ENCODE data around the gene PDE2A.
A peak's percentile ranks its signal among the peaks of the same experiment; 100 is the strongest.

Gene PDE2A

DNA sequence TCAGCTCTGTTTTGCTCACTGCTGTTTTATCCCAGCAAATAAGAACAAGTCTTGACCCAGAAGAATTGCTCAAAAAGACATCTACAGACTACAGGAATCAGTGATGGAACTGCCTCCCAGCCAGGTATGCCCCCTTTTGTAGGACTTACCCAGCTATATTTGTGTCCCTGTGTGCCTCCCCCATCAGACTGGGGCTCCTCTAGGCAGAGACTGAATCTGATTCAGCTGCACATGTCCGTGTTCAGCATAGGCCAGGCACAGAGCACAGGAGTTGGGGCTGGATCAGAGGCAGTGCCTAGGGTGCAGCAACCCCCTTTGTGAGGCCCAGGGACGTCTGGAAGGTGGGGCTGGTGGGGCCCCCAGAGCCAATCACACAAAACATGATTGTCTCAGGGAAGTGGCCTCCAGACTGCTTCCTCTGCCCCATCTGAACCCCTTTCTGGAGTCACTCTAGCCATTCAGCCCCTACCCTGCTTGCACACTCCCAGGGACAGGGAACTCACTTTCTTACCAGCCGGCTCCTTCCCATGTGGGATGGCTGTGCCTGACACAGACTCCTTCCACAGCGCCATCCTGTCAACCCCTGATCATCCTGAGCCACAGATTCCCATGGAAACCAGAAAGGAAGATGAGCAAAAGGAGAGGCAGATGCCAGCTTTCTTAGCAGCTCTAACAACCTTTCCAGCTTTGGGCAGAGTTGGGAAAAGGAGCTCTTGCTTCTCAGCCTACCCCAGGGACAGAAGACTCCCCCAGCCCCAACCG is 24.8 kb downstream of the PDE2A start:
- Histone ChIP-seq H3K9me3 (ENCODE audit: control insufficient read depth, insufficient read depth, low read length) (no peaks in the 10 kb centered on the region), H3K36me3 (ENCODE audit: insufficient read depth, low read length) (no peaks in the 10 kb centered on the region), H3K9ac (ENCODE audit: low read depth, low read length) (no peak overlapping the region), H3K4me1 (ENCODE audit: insufficient read depth, low read length) (no peaks in the 10 kb centered on the region; the same call in 1 of the 2 replicates)

DNA sequence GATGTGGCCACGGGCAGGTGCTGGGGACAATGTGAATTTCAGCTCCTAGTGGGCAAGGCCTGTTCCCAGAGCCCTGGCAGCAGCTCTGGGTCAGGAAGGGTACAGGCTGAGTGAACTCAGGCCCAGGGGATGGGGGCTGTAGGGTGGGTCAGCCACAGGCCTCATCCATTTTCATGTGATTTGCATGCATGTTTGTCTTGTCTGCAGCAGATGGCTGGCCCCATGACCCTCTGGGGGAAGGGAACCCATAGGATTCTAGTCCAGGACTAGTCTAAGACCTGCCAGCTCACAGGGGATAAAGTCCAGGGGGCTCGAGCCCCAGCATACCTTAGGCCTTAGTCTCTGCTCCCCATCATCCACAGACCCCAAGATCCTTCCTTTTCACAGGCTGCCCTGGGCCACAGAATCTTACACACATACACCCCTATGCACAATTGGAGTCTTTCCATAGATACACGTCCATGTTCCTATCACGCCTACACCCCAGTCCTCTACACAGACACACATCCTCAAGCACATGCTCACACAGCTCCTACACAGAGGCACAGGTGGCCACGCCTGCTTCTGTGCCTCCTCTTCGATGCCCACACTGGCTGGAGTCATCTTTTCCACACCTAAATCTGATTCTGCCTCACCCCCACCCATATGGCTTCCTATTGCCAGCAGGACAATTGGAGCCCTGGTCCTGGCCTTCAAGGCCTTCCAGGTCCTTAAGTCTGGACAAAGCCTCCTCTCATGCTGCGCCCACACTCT is 25.7 kb downstream of the PDE2A start:
- H3K4me1 ChIP-seq (ENCODE audit: insufficient read depth, low read length) = no peaks in the 10 kb centered on the region; the same call in 1 of the 2 replicates
- H3K9ac ChIP-seq (ENCODE audit: low read depth, low read length) = no peak overlapping the region
- H3K9me3 ChIP-seq (ENCODE audit: control insufficient read depth, insufficient read depth, low read length) = no peaks in the 10 kb centered on the region

GRCh38 chr11:72647882-72648281 is 26.3 kb downstream of the PDE2A start:
- no peak overlapping the region for H3K9ac ChIP-seq (ENCODE audit: low read depth, low read length)
- H3K9me3 ChIP-seq (ENCODE audit: control insufficient read depth, insufficient read depth, low read length) = no peaks in the 10 kb centered on the region
- no peaks in the 10 kb centered on the region for H3K36me3 ChIP-seq (ENCODE audit: insufficient read depth, low read length)
- H3K4me1 ChIP-seq (ENCODE audit: insufficient read depth, low read length) = no peaks in the 10 kb centered on the region; the same call in 1 of the 2 replicates

More for the DNA sequence above, 25.7 kb downstream of the PDE2A start:
- no peaks in the 10 kb centered on the region for H3K36me3 ChIP-seq (ENCODE audit: insufficient read depth, low read length)

- Histone ChIP-seq H3K9ac (ENCODE audit: low read depth, low read length) (no peak overlapping the region), H3K4me1 (ENCODE audit: insufficient read depth, low read length) (no peaks in the 10 kb centered on the region; the same call in 1 of the 2 replicates), H3K36me3 (ENCODE audit: insufficient read depth, low read length) (no peaks in the 10 kb centered on the region), H3K9me3 (ENCODE audit: control insufficient read depth, insufficient read depth, low read length) (no peaks in the 10 kb centered on the region)
These were observed 27.8 kb downstream of the PDE2A start for GRCh38 chr11:72646472-72646871.

GRCh38 chr11:72646024-72646423 is 28.2 kb downstream of the PDE2A start:
- Histone ChIP-seq H3K9me3 (ENCODE audit: control insufficient read depth, insufficient read depth, low read length) (no peaks in the 10 kb centered on the region), H3K36me3 (ENCODE audit: insufficient read depth, low read length) (no peaks in the 10 kb centered on the region), H3K4me1 (ENCODE audit: insufficient read depth, low read length) (no peaks in the 10 kb centered on the region; the same call in 1 of the 2 replicates), H3K9ac (ENCODE audit: low read depth, low read length) (no peak overlapping the region)

- Histone ChIP-seq H3K9me3 (ENCODE audit: control insufficient read depth, insufficient read depth, low read length) (no peaks in the 10 kb centered on the region), H3K36me3 (ENCODE audit: insufficient read depth, low read length) (no peaks in the 10 kb centered on the region), H3K9ac (ENCODE audit: low read depth, low read length) (peak overlapping the region; percentile 40; the same call in 1 of the 2 replicates), H3K4me1 (ENCODE audit: insufficient read depth, low read length) (no peaks in the 10 kb centered on the region; the same call in 1 of the 2 replicates)
These were observed 30.7 kb downstream of the PDE2A start for GRCh38 chr11:72643547-72643946.

DNA sequence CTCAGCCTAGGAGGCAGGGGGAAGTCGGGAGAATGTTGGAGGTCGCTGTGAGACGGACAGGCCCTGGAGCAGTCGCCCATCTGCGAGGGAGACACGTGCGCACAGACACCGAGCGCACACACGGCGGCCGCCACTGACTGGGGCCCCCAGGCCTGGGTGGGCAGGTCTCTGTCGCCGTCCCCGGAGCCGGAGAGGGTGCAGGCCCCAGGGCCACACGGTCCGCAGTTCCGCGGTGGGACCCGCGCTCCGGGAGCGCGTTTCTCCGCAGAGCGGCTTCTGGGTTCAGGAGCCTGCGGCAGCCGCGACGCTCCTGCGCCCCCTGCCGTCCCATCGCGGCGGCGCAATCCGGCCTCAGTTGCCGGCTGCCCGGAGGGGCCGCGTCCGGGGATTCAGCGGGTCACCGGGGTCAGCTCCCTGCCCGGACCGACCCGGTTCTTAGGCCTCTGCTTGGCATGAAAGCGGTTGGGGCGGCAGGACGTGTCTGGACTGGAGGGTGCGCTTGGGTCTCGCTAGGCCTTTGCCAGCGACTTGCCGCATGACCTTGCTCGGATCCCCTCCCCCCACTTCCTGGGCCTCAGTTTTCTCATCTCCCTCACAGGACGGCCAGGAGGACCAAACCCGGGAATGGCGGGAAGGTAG is 31.2 kb downstream of the PDE2A start:
- Histone ChIP-seq H3K9me3 (ENCODE audit: control insufficient read depth, insufficient read depth, low read length) (no peaks in the 10 kb centered on the region), H3K9ac (ENCODE audit: low read depth, low read length) (peak overlapping the region; percentile 40; the same call in 1 of the 2 replicates), H3K4me1 (ENCODE audit: insufficient read depth, low read length) (no peaks in the 10 kb centered on the region; the same call in 1 of the 2 replicates), H3K36me3 (ENCODE audit: insufficient read depth, low read length) (no peaks in the 10 kb centered on the region)

DNA sequence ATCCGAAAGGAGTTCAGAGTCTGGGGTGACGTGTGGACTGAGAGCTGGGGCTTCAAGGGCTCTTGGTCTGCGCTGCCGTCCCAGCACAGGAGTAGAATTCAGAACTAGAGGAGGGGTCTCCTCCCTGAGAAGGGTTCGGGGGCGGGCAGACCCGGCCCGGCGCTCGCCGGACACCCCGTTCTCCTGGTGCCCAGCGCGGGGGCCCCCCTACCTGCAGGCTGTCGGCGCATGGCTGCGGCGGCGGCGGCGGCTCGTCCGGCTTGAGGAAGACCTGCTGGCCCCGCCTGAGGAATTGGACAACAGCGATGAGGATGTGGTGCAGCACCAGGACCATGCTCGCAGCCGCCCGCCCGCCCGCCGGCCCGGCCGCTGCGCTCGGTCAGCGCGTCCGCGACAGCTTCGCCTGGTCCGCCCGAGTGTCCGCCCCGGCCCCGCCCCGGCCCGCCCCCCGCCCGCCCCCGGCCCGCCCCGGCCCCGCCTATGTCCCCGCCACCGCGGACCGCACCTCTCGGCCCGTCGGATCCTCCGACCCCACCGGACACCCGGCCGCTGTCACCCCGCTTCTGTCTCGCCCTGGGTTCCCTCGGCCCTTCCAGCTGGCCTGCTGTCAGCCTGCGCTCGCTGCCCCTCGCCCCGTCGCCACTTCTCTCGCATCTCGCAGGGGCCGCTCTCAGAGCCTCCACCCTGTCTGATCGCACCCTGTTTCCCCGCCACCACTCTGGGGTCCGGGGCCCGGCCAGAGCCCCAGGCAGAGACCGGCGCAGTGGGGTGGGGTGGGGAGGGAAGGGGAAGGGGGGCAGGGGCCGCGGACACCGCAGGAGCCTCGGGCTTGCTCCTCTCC is 32.0 kb downstream of the PDE2A start:
- Histone ChIP-seq H3K9me3 (ENCODE audit: control insufficient read depth, insufficient read depth, low read length) (no peaks in the 10 kb centered on the region), H3K9ac (ENCODE audit: low read depth, low read length) (peak overlapping the region; percentile 44; the same call in 1 of the 2 replicates), H3K4me1 (ENCODE audit: insufficient read depth, low read length) (peaks cover 6% of the 10 kb centered on the region; the same call in 1 of the 2 replicates), H3K36me3 (ENCODE audit: insufficient read depth, low read length) (no peaks in the 10 kb centered on the region)

GRCh38 chr11:72641522-72642042 is 32.6 kb downstream of the PDE2A start:
- H3K9ac ChIP-seq (ENCODE audit: low read depth, low read length) = peak overlapping the region; percentile 44; the same call in 1 of the 2 replicates
- H3K9me3 ChIP-seq (ENCODE audit: control insufficient read depth, insufficient read depth, low read length) = no peaks in the 10 kb centered on the region
- H3K4me1 ChIP-seq (ENCODE audit: insufficient read depth, low read length) = peaks cover 12% of the 10 kb centered on the region; the same call in 1 of the 2 replicates
- H3K36me3 ChIP-seq (ENCODE audit: insufficient read depth, low read length) = no peaks in the 10 kb centered on the region

DNA sequence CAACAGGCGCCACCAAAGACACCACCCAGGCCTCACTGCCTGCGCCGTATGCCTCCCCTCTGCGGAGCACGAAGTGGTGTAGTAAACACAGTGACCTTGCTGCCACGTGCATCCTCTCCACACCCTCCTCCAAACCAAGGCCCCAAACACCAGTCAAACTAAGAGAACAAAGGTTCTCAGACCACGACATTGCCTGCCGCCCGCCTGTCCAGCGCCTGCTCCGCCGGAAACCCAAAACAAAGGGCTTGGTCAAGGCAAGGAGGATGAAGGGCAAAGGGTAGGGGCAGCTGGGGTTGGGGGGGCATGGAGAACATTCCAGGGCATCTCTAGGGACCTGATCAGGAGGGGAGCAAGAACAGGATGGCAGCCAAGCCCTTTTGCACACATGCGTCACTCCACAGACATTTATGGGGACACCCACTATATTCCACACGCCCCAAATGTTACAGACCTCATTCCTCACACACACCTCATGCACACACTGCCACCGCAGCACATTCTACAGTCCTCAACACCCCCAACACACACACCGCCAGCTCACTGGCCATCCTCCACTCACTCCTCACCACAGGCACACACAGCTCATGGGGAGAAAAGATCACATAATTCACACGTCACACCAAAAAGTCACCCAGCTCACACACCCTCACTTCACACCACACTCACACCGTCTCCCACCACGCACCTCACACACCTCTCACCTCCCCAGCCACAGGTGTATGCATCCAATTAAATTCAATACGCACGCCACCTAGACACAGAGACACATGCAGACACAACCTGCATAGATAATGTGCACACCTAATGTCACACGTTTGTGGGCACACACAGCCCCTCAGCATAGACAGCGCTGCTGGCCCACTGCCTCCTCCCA is 34.5 kb downstream of the PDE2A start:
- Histone ChIP-seq H3K9me3 (ENCODE audit: control insufficient read depth, insufficient read depth, low read length) (no peaks in the 10 kb centered on the region), H3K9ac (ENCODE audit: low read depth, low read length) (no peak overlapping the region), H3K36me3 (ENCODE audit: insufficient read depth, low read length) (no peaks in the 10 kb centered on the region)

GRCh38 chr11:72637926-72638325 is 36.3 kb downstream of the PDE2A start:
- no peaks in the 10 kb centered on the region for H3K36me3 ChIP-seq (ENCODE audit: insufficient read depth, low read length)
- no peaks in the 10 kb centered on the region for H3K9me3 ChIP-seq (ENCODE audit: control insufficient read depth, insufficient read depth, low read length)
- no peak overlapping the region for H3K9ac ChIP-seq (ENCODE audit: low read depth, low read length)
- peaks cover 29% of the 10 kb centered on the region for H3K4me1 ChIP-seq (ENCODE audit: insufficient read depth, low read length)

More for the DNA sequence above, 34.5 kb downstream of the PDE2A start:
- peaks cover 29% of the 10 kb centered on the region for H3K4me1 ChIP-seq (ENCODE audit: insufficient read depth, low read length)

DNA sequence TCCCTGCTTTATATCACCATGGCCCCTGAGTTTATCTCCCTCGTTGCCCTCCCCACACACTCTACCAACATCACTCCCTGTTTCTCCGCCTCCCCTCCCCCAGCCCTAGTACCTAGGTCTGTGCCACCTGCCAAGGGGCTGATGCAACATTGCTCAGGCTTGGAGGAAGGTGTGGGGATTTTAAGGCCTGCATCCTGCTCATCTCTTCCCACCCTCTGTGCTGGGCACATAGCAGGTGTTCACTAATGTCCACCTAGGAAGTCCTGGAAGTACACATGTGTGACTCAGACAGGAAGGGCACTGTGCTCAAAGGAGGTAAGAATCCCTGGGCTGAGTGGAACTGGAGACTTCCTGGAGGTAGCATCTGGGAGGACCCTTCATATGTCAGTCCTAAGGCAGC is 37.0 kb downstream of the PDE2A start:
- no peak overlapping the region for H3K9ac ChIP-seq (ENCODE audit: low read depth, low read length)
- H3K9me3 ChIP-seq (ENCODE audit: control insufficient read depth, insufficient read depth, low read length) = no peaks in the 10 kb centered on the region
- H3K4me1 ChIP-seq (ENCODE audit: insufficient read depth, low read length) = peaks cover 32% of the 10 kb centered on the region
- H3K36me3 ChIP-seq (ENCODE audit: insufficient read depth, low read length) = no peaks in the 10 kb centered on the region

DNA sequence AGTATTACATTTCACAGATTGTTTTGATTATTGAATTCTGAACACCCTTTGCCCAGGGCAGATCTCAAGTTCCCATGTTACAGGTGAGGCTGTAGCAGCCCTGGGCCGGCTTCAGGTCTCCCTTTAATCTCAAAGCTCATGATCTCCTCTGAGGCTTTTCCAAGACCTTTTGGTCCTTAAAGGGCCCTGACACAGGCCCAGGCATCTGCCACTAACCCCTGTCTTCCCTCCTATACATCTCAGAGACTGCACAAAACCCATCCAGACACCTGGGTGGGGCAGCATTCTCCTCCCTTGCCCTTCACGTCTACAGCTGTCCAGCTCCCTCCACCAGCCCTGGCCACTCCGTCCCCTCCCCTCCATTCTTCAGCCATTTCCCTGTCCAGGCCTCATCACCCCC is 37.8 kb downstream of the PDE2A start:
- no peaks in the 10 kb centered on the region for H3K36me3 ChIP-seq (ENCODE audit: insufficient read depth, low read length)
- H3K9ac ChIP-seq (ENCODE audit: low read depth, low read length) = no peak overlapping the region
- no peaks in the 10 kb centered on the region for H3K9me3 ChIP-seq (ENCODE audit: control insufficient read depth, insufficient read depth, low read length)
- H3K4me1 ChIP-seq (ENCODE audit: insufficient read depth, low read length) = peaks cover 37% of the 10 kb centered on the region

All from ES-I3 (cell line).